ENCODE measurements around the gene CASS4.

GRCh38 chr20:56406910-56407309 is 5.2 kb upstream of the CASS4 start:
- TF ChIP-seq EP300 (IDR thresholded peaks at IDR 0.05; ENCODE audit: borderline replicate concordance) (no peak), TCF12 (IDR thresholded peaks at IDR 0.05; ENCODE audit: low read depth) (no peak), REST (IDR thresholded peaks at IDR 0.05; ENCODE audit: low read depth) (no peak), YY1 (IDR thresholded peaks at IDR 0.05; ENCODE audit: low read depth) (no peak), USF1 (IDR thresholded peaks at IDR 0.05) (no peak), RAD21 (IDR thresholded peaks at IDR 0.05; ENCODE audit: low read depth) (no peak), ZBTB7A (IDR thresholded peaks at IDR 0.05; ENCODE audit: low read depth) (no peak), CEBPB (IDR thresholded peaks at IDR 0.05) (no peak), MAX (IDR thresholded peaks at IDR 0.05) (no peak), FOXM1 (IDR thresholded peaks at IDR 0.05; ENCODE audit: borderline replicate concordance, low read depth) (no peak)
